HG02852 (cell line): ENCODE results near the gene SND1.
A peak's percentile ranks its signal among the peaks of the same experiment; 100 is the strongest.
"Not testable (repeated sequence)": the region's sequence is repeated elsewhere in the genome, so short reads cannot be mapped to it uniquely, and the experiment has no call there.

Source experiments
- ATAC-seq: cut with Tn5 transposase; IDR thresholded peaks from one replicate; pipeline ENCODE4 v1.9.1; 2021; ENCODE audit warnings: mild to moderate bottlenecking, moderate library complexity; ENCODE audit not compliant: unreplicated experiment

SND1 gene

DNA sequence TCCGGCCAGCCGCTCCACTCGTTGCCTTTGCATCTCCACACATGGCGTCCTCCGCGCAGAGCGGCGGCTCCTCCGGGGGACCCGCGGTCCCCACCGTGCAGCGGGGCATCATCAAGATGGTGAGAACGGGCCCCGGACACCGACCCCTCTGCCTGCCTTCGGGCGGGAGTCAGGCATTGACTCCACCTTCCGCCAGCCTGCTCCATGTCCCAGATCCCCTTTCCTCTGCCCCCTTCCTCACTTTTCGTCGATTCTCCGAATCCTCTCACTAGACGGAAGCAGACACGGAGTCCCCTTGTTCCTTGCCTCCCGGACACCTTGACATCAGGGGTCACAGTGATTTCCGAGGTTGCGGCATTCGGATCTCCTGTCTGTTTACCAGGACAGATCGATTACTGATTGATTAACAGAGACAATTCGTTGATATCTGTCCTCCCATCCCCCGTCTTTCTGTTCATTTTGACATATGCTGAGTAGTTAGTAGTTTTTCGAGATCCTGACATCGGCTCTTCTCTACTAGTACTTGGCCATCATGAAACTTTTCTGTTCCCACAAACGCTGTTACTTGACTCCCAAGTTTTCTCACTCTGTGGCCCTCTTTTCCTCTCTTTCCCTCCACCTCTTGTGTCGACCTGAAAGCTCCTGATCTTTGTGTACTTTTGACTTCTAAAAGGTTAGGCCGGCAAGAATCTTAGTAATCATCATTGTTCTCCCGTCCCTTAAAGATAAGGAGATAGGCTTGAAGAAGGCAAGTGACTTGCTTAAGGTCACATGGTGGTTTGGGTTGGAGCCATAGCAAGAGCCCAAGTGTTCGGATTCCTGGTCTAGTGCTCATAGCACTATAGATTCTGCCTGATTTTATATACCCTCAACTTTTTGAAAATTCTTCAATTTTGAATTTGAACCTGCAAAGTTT lies 597 bp downstream of the SND1 start:
- ATAC-seq, result peak; percentile 16

DNA sequence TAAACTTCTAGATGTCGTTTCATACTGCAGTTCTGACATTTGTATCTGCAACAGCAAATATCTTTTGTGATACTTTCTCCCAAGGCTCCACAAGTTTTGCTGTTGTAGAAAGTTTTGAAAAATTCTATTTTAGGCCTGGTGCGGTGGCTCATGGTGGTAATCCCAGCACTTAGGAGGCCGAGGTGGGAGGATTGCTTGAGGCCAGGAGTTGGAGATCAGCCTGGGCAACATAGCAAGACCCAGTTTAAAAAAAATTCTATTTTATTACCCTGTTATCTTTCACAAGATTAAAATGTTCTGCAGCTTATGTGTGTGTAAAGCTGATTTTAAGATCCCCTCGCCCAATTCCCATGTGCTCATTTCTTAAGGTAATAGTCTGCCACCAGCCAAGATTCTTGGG lies 1.4 kb downstream of the SND1 start:
- no peak for ATAC-seq

DNA sequence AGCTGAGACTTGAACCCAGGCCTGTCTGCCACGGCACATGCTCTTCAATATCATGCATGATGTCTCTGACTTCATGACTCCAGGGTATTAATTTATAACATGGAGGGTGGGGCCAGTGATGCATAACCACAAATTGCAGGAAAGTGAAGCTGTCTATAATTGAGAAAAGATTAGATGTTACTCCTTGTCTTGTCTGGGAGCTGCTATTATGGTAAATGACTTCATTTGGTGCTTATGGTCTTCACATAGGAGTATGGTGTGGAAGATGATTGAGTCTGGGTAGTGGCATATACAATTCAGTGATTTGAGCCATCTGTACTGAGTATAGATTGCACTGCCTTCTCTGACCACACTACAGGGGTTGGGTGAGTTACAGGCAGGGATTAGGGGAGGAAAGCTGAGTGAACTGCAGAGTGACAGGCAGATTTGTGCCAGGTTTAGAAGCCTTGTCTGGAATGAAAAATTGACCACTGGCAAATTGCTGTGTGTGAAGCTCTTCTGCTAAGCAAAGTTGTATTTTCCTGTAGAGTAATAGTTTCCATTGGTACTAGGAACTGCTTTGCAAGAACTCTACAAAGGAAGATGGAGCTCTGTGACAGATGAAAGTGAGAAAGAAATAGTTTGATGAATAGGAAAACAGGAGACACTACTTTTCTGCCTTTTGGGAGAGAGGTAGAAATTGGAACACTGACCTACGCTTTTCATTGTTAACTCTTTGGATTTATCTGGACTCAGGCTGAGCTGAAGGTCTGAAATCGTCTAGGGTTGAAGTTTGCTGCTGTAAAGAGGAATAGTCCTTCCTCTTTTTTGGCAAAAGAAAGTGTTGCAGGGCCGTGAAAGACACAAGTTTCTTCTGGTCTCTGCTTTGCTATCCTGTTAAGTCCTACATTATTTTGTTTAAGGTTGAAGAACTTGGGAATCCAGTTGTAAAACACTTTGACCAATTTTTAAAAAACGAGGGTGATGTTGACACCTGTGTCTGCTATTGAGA lies 2.7 kb downstream of the SND1 start:
- no peak for ATAC-seq

DNA sequence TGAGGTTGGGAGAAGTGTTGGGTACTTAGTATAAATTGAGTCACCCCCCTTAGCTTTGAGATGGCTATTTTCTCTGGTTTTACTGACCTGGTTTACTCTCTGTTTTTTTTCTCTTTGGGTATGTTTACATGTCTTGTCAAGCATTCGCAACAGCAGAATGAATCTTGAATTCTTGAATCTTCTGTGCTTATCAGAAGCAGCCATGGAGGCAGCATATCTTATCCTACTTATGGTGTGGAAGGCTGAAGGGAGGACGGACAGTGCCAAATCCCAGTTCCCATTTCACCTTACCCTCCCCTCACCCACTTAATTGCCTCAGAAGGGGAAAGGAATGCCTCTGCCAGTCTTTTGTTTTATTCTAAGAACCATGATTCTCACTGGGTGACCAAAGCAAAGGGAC lies 3.7 kb downstream of the SND1 start:
- no peak for ATAC-seq

DNA sequence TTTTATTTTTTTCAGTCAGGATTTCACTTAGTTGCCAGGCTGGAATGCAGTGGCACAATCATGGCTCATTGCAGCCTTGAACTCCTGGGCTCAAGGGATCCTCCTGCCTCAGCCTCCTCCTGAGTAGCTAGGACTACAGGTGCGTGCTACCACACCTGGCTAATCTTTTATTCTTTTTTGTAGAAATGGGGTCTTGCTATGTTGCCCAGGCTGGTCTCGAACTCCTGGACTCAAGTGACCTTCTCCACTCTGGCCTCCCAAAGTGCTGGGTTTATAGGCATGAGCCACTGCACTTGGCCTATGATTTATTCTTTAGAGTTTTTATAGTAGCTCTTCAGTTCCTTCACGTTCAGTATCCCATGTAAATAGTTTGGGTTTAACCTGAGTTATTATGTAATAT lies 5.5 kb downstream of the SND1 start:
- ATAC-seq, result no peak

DNA sequence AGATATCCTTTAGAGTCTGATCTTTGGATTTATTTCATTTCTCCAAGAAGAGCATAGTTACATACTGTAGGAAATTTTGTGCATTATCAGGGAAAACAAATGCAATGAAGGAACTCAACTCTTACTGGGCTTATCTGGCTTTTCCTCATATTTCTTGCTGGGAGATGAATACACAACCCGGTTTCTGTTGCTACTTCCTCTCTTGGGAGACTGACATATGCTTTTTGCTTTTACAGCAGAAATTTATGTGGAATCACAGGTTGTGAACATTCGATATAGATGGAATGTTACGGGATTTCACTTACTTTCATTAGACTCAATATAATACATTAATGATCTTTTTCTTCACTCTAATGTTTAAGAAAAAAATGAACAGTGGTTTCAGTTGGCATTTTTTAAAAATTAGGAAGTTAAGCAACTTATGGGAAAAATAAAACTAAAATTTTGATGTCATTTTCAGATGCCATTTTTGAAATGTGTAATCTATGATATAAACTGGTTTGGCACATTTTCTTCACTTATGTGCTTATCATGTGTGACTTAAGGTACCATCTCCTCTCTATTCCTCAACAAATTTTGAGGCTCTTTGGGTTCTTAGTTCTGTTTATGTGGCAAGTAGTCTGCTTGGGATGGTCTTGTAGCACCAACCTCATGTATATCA lies 7.1 kb downstream of the SND1 start:
- no peak for ATAC-seq

DNA sequence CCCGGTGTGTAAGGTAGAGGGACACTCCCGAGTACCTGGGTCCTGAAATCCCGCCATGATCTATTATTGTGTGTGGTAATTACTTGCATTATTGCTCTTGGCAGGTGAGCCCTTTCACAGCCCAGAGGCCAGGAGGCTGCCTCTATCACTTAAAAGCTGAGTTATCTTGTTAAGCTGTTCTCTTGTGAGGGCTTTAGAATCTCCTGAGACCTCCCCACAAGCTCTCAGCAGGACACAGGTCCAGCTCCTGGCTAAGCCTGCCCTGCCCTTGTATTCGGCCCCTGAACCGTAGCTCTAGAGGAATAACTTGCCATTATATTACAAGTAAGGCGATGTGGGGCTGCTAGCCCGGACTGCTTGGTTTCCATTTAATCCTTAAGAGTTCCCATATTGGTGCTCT lies 13.9 kb downstream of the SND1 start:
- ATAC-seq, result no peak

DNA sequence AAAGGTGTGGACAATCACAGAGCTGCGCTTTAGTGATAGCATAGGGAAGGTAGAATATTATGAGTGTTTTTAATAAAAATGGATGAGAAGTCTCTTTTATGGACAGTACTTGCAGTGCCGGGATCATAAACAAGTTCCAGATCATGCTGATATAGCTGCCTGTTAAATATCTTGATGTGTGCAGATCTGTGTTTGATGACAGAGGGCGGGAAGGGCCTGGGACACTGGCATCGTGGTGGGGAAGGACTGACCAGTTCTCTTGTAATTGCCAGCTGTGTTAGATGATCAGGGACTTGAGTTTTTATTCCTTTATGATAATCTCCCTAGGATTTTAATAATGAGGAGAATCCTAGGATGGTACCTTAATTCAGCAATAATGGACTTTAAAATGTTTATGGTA lies 14.6 kb downstream of the SND1 start:
- ATAC-seq, result no peak

DNA sequence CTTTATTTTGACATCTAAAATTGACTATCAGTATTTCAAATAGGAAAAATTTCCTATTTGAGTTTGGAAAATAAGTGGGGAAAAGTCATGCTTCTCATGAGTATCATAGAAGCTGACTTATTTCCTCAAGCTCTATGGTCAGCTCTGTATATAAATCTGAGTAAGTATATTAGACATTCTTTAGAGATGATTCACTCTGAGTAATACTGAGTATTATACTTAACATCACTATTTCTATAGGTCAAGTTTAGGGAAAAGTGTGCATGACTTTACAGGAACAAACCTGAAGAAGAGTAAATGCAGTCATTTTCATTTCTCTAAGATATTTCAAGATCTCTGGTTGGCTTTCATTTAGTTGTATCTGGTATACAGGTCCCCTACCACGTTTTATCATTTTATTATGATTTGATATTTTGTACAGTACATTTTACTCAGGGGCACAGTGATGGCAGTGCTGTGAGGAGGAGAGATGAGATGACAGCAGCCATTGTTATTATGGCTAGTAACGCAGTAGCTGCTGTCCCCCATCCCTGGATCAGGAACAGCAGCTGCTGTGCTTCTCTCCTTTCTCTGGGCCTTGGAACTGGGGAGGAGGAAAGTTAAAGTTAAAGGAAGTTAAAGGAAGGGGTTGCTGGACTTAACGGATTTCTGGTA lies 15.2 kb downstream of the SND1 start:
- ATAC-seq, result peak; percentile 58

DNA sequence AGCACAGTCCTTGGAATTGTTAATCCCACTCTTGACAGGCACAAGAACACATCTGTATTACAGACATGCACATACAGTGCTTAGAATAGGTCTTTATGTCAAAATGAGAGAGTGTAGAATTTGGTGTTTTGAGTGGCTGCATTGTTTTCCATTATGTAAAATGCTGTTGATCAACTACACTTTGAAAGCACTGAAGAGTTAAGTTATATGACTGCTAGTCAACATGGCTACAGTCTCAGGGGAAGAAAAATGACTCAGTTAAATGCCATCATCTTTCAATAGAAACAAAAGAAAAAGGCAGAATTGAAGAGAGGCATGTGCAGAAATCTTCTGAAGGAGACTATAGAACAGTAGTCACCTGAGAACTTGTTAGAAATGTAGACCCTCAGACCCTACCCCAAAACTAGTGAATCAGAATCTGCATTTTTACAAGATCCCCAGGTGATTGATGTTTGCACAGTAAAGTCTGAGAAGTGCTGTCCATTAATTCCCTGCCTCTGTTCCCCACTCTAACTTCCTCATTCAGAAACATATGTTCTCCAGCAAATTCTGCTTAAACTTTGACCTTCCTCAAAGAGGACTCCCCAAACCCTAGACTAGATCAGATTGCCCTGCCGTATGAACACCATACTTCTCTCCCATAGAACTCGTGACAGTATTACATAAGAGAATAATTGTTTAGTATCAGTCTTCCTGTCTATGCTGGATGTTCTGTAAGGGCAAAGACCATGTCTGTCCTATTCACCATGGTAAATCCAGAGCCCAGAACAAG lies 16.0 kb downstream of the SND1 start:
- ATAC-seq, result no peak

DNA sequence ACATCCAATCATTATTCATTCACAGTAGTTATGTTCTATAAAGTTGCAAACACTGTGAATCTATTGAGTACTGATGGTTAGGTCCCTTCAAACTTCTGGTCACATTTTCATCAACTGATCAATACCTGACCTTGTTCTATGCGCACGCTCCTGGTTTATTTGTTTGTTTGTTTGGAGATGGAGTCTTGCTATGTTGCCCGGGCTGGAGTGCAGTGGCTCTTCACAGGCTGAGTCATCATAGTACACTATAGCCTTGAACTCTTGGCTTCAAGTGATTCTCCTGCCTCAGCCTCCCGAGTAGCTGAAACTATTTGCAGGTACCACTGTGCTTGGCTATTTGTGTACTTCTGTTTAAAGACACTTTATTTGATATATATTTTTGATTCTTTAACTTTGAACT lies 19.3 kb downstream of the SND1 start:
- no peak for ATAC-seq

DNA sequence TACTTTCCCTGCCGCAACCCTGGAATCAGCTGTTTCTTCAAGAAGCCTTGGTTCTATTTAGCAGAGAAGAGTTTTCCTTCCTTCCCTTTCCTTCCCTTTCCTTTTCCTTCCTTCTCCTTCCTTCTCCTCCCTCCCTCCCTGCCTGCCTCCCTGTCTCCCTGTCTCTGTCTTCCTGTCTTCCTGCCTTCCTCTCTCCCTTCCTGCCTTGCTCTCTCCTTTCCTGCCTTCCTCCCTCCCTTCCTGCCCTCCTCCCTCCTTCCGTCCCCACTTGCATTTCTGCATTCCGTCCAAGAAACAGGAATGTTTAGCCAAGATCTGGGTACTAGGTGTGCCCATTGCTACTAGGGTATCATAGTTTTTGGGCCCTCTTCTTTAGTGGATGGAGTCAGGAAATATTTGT lies 21.9 kb downstream of the SND1 start:
- ATAC-seq, result no peak

DNA sequence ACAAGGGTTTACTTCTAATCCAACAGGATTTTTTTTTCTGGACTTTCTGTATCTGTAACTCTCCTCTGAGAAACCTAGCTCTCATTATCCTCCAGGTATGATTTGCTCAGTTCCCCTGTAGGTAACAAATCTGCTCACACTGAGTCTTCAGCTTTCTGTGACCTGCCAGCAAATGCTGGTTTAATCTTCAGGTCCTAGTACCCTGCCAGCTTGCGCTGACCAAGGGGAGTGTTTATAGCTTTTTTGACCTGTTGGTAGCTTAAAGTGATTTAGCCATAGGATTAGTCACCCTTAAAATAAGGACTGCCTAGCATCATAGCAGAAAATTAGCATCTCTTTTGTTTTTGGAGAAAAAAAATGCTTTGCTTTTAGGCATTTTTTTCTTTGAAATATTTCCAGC lies 22.4 kb downstream of the SND1 start:
- ATAC-seq, result no peak

DNA sequence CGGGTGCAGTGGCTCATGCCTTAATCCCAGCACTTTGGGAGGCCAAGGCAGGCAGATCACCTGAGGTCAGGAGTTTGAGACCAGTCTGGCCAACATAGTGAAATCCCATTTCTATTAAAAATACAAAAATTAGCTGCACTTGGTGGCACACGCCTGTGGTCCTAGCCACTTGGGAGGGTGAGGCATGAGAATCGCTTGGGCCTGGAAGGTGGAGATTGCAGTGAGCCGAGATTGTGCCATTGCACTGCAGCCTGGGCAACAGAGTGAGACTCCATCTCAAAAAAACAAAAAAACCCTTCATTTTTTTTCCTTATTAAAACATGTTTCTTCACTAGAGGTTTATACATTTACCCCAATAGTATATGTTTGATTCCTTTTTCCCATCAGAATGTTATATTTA lies 22.9 kb downstream of the SND1 start:
- ATAC-seq, result not testable (repeated sequence)

DNA sequence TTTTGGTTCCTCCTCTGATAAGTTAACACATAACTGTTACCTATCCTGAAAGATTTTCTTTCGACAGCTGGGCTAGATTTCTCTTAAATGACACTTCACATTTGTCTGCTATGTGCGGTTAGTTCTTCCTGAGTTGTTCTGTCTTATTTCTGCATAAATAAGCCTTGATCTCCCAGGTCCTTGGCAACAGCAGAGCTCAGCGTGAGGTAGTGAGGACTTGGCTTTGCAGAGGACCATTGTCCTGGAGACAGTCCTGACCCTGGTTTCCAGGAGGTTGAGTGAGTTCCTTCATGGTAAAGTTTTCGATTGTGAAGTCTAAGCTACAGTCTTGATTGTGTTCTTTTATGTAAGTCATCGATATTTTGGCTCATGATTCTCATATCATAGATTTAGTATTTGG lies 23.7 kb downstream of the SND1 start:
- no peak for ATAC-seq

DNA sequence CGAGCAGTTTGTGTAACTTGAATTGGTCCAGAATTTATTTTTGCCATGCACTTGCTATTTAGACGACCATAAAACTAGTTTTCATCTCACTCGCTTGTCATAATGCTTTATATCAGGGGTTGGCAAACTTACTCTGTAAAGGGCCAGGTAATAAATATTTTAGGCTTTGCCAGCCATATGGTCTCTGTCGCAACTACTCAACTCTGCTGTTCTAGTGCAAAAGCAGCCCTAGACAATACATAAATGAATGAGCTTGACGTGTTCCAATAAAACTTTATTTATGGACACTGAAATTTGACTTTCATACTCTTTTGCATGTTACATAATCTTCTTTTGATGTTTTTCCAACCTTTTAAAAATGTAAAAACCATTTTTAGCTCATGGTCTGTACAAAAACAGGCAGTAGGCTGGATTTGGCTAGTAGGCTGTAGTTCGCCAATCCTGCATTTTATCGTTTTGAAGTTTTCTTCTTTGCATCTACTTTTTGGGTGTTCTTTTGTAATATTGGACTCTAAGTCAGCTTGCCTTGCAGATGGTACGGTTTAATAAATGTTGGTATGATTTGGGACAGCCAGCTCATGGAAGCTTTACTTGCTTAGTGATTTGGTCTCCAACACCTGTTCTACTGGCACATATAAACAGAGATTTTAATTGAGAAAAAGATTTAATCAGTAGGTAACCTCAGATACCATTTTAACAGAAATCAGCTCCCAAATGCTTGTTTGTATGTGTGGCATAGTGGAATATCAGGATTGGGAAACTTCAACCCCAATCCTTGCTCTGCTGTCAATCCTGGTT lies 25.6 kb downstream of the SND1 start:
- ATAC-seq, result no peak

DNA sequence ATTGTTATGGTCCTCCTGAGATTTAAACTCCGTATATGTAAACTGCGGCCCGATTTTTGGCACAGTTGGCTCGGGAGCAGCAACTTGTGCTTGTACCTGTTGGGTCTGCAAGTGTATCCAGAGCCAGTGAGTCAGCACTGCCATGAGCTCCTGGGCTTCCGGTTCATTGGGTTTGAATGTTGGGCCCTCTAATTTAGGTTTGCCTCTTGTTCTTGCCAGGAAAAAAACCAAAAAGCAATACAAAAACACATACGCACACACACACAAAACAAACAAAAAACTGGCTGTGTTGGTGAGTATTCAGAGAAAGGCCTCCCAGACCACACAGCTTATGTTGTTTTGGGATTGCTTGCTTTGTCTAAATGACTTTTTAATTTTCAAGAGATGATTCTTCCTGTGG lies 26.3 kb downstream of the SND1 start:
- ATAC-seq, result no peak

DNA sequence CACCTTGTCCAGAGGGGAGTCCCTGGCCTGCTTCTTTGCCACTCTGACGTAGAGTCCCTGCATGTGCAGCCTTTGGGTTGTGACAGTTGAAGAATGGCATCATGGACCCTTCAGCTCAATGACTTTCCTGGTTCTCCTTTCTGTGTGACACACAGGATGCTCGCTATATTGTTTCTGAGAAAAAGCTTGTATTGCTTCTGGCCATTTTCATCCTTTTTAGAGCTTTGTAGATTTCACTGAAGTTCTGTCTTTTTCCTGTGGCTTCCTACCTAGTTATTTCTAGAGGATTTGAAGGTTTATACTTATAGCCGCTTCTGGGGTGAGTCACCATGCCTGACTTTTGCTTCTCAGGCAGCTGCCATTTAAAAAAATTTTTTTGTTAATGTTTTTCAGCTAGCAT lies 27.0 kb downstream of the SND1 start:
- ATAC-seq, result peak; percentile 86

DNA sequence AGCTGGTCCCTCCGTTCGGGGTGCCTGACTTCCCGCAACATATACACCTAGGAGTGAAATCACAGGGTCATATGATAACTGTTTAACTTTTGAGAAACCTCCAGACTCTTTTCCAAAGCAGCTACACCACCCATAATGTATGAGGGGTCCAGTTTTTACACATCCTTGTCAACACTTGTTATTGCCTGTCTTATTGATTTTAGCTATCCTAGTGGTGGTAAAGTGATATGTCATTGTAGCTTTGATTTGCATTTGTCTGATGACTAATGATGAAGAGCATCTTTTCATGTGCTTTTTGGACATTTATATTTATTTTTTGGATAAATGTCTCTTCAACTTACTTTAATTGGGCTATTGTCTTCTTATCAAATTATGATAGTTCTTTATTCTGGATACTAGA lies 29.0 kb downstream of the SND1 start:
- ATAC-seq, result no peak
